Measurements from ENCODE around the gene LCA5. TPM values are rescaled to one million over a fixed set of nuclear protein-coding genes. Genes with fewer than 3 reads are reported as not detected.

LCA5 gene
- total RNA-seq, 2 experiments from 2014 or later = not detected

DNA sequence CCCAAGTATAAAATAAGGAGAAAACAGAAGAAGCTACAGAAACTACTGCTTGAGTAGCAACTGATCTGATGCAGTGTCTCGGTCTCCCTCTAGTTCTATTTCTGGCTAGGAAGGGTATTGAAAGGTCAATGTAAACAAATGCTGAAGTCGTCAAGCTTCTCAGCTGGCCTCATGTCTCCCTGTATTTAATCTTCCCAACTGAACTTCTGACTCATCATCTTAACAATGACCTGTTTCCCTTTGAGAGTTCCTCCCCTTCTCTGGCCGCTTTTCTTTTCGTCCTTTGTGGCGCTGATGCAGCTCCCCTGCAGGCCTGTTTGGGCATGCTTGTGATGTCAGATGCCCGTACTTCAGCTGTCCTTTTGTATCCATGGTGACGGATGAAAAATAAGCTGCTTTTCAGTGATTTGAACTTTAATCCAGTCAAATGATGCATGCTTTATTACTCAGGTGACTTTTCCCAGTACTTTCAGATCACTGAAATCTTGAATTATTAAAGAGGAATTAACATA lies 7.8 kb upstream of the LCA5 start:
- CTCF ChIA-PET = interaction anchor here (0.8 kb wide), 1 partner anchor 33 kb away, joined by 3 read pairs; no protein-coding TSS in a partner anchor
- H3K4me1 ChIP-seq (ENCODE audit: insufficient read depth, low read length) = no peaks in the 10 kb centered on the region
- Mint-ChIP-seq H3K27ac (no peak overlapping the region), H3K36me3 (ENCODE audit: low read depth) (no peaks in the 10 kb centered on the region), H3K4me3 (no peak overlapping the region), H3K4me1 (ENCODE audit: low read depth) (no peaks in the 10 kb centered on the region), H3K9me3 (no peaks in the 10 kb centered on the region), H3K27me3 (peaks cover 4% of the 10 kb centered on the region)
- H3K27ac ChIP-seq (ENCODE audit: low read depth in 1 of 2, low read length in 2 of 2) = no peak overlapping the region
- intact Hi-C loops (cut with DNase I, micrococcal nuclease) = no loop called here
- H3K36me3 ChIP-seq (ENCODE audit: insufficient read depth, low read length) = no peaks in the 10 kb centered on the region
- no peak overlapping the region for H3K4me3 ChIP-seq (ENCODE audit: low read length)
- TF ChIP-seq, protein P1, sequence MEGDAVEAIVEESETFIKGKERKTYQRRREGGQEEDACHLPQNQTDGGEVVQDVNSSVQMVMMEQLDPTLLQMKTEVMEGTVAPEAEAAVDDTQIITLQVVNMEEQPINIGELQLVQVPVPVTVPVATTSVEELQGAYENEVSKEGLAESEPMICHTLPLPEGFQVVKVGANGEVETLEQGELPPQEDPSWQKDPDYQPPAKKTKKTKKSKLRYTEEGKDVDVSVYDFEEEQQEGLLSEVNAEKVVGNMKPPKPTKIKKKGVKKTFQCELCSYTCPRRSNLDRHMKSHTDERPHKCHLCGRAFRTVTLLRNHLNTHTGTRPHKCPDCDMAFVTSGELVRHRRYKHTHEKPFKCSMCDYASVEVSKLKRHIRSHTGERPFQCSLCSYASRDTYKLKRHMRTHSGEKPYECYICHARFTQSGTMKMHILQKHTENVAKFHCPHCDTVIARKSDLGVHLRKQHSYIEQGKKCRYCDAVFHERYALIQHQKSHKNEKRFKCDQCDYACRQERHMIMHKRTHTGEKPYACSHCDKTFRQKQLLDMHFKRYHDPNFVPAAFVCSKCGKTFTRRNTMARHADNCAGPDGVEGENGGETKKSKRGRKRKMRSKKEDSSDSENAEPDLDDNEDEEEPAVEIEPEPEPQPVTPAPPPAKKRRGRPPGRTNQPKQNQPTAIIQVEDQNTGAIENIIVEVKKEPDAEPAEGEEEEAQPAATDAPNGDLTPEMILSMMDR (IDR thresholded peaks at IDR 0.05) = no peak
- ATAC-seq (ENCODE audit: poor library complexity) = peak; percentile 39
- H3K27me3 ChIP-seq (ENCODE audit: control insufficient read depth in 1 of 2, insufficient read depth in 2 of 2, low read length in 2 of 2) = peaks cover 0 to 4% of the 10 kb centered on the region in 2 experiments
- DNase-seq = peak in 3 of 14 experiments; percentile 18 to 71 (median 51)
- H3K9me3 ChIP-seq (ENCODE audit: control insufficient read depth in 1 of 2, insufficient read depth in 1 of 2, low read length in 2 of 2) = no peaks in the 10 kb centered on the region
- POLR2A ChIA-PET = no interaction called here

DNA sequence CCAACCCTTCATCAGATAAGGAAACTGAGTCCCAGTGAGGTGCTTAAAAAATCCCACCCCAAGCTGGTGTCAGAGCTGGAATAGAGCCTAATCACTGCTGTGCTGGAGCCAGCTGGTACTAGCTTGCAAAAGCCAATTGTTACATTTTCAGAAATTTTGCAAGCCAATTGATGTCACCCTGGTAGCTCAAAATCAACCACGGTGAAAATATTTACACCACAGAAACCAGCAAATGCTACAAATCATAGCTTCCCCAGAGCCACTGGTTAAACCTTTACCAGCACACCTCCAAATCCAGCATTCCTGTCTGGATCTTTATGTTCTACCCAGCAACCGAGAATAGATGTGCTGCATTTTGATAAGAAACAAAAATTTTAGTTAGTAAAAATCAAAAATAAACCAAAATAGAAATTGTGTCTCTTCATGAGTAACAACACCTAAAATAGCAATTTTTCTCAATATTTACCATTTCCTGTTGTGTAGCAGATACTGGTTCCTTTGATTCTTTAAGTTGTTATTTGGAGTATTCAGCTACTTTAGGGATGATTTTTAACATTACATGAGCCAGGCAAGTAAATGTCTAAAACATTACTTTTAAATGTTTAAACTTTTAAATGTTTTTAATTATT lies 7.2 kb upstream of the LCA5 start:
- ChIA-PET POLR2A (no interaction called here), CTCF (no interaction called here)
- TF ChIP-seq, protein P1 (IDR thresholded peaks at IDR 0.05) = no peak
- Histone ChIP-seq H3K36me3 (ENCODE audit: insufficient read depth, low read length) (no peaks in the 10 kb centered on the region), H3K27me3 (ENCODE audit: control insufficient read depth in 1 of 2, insufficient read depth in 2 of 2, low read length in 2 of 2) (peaks cover 0 to 4% of the 10 kb centered on the region in 2 experiments), H3K27ac (ENCODE audit: low read depth in 1 of 2, low read length in 2 of 2) (no peak overlapping the region), H3K4me1 (ENCODE audit: insufficient read depth, low read length) (no peaks in the 10 kb centered on the region), H3K9me3 (ENCODE audit: control insufficient read depth in 1 of 2, insufficient read depth in 1 of 2, low read length in 2 of 2) (no peaks in the 10 kb centered on the region), H3K4me3 (ENCODE audit: low read length) (no peak overlapping the region)
- Mint-ChIP-seq H3K27me3 (peaks cover 4% of the 10 kb centered on the region), H3K4me3 (no peak overlapping the region), H3K9me3 (no peaks in the 10 kb centered on the region), H3K36me3 (ENCODE audit: low read depth) (no peaks in the 10 kb centered on the region), H3K27ac (no peak overlapping the region), H3K4me1 (ENCODE audit: low read depth) (no peaks in the 10 kb centered on the region)
- DNase-seq = no peak
- no peak for ATAC-seq (ENCODE audit: poor library complexity)
- intact Hi-C loops (cut with DNase I, micrococcal nuclease) = no loop called here

DNA sequence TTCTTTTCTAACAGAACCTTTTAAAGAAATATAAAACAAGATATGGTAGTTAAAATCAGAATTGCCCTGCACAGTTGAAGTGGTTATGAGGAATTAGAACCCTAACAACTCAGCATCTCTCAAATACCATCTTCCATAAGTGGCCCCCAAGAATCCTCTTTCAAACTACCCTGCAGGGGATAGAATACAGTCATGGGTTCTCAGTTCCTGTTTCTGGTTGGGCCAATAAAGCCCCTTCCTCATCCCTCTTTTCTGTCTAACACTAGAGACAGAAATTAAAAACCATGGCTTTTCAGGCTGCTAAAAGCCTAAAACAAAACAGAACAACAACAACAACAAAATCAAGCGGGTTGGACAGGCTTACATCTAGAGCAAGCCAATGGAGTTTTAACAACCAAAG lies 6.7 kb upstream of the LCA5 start:
- Mint-ChIP-seq H3K27ac (no peak overlapping the region), H3K27me3 (peaks cover 4% of the 10 kb centered on the region), H3K9me3 (no peaks in the 10 kb centered on the region), H3K4me3 (no peak overlapping the region), H3K36me3 (ENCODE audit: low read depth) (no peaks in the 10 kb centered on the region), H3K4me1 (ENCODE audit: low read depth) (no peaks in the 10 kb centered on the region)
- no peak overlapping the region for H3K4me3 ChIP-seq (ENCODE audit: low read length)
- no peak overlapping the region for H3K27ac ChIP-seq (ENCODE audit: low read depth in 1 of 2, low read length in 2 of 2)
- TF ChIP-seq, protein P1 (IDR thresholded peaks at IDR 0.05) = no peak
- peaks cover 0 to 4% of the 10 kb centered on the region in 2 experiments for H3K27me3 ChIP-seq (ENCODE audit: control insufficient read depth in 1 of 2, insufficient read depth in 2 of 2, low read length in 2 of 2)
- ChIA-PET CTCF (no interaction called here), POLR2A (no interaction called here)
- H3K9me3 ChIP-seq (ENCODE audit: control insufficient read depth in 1 of 2, insufficient read depth in 1 of 2, low read length in 2 of 2) = no peaks in the 10 kb centered on the region
- H3K4me1 ChIP-seq (ENCODE audit: insufficient read depth, low read length) = no peaks in the 10 kb centered on the region
- no peak for DNase-seq
- no peaks in the 10 kb centered on the region for H3K36me3 ChIP-seq (ENCODE audit: insufficient read depth, low read length)
- intact Hi-C loops (cut with DNase I, micrococcal nuclease) = no loop called here
- ATAC-seq (ENCODE audit: poor library complexity) = no peak

Data from CD4-positive, alpha-beta T cell (primary cell).